Measurements from ENCODE around the gene TUBGCP5. TPM values are rescaled to one million over a fixed set of nuclear protein-coding genes. Genes with fewer than 3 reads are reported as not detected.

The TUBGCP5 gene
- total RNA-seq, 1 donor from 2014 or later, result 12.9 TPM

GRCh38 chr15:22966321-22967083 is 72.9 kb downstream of the TUBGCP5 start:
- no peak for DNase-seq (ENCODE audit: low read depth)
- H3K36me3 ChIP-seq (ENCODE audit: control insufficient read depth, insufficient read depth, low read length), result peaks cover 3% of the 10 kb centered on the region
- no peaks in the 10 kb centered on the region for H3K27me3 ChIP-seq (ENCODE audit: control insufficient read depth, insufficient read depth, low read length)
- no peak for TF ChIP-seq CTCF (IDR thresholded peaks at IDR 0.05; ENCODE audit: insufficient read depth, low read length, severe bottlenecking)
- FAIRE-seq, result no peak
- no peak overlapping the region for H3K4me3 ChIP-seq (ENCODE audit: low read depth, low read length)

GRCh38 chr15:22963641-22964040 is 75.7 kb downstream of the TUBGCP5 start:
- no peak for TF ChIP-seq CTCF (IDR thresholded peaks at IDR 0.05; ENCODE audit: insufficient read depth, low read length, severe bottlenecking)
- H3K36me3 ChIP-seq (ENCODE audit: control insufficient read depth, insufficient read depth, low read length), result peaks cover 3% of the 10 kb centered on the region
- no peaks in the 10 kb centered on the region for H3K27me3 ChIP-seq (ENCODE audit: control insufficient read depth, insufficient read depth, low read length)
- FAIRE-seq, result no peak
- DNase-seq (ENCODE audit: low read depth), result no peak
- no peak overlapping the region for H3K4me3 ChIP-seq (ENCODE audit: low read depth, low read length)

- DNase-seq (ENCODE audit: low read depth) (no peak), FAIRE-seq (no peak)
- Histone ChIP-seq H3K27me3 (ENCODE audit: control insufficient read depth, insufficient read depth, low read length) (no peaks in the 10 kb centered on the region), H3K36me3 (ENCODE audit: control insufficient read depth, insufficient read depth, low read length) (peaks cover 3% of the 10 kb centered on the region), H3K4me3 (ENCODE audit: low read depth, low read length) (no peak overlapping the region)
- no peak for TF ChIP-seq CTCF (IDR thresholded peaks at IDR 0.05; ENCODE audit: insufficient read depth, low read length, severe bottlenecking)
Observed at GRCh38 chr15:22962611-22963010, 76.8 kb downstream of the TUBGCP5 start.

- peaks cover 3% of the 10 kb centered on the region for H3K36me3 ChIP-seq (ENCODE audit: control insufficient read depth, insufficient read depth, low read length)
- H3K27me3 ChIP-seq (ENCODE audit: control insufficient read depth, insufficient read depth, low read length), result no peaks in the 10 kb centered on the region
- FAIRE-seq (no peak), DNase-seq (ENCODE audit: low read depth) (no peak)
- no peak overlapping the region for H3K4me3 ChIP-seq (ENCODE audit: low read depth, low read length)
- TF ChIP-seq CTCF (IDR thresholded peaks at IDR 0.05; ENCODE audit: insufficient read depth, low read length, severe bottlenecking), result no peak
Observed at GRCh38 chr15:22961762-22962161, 77.6 kb downstream of the TUBGCP5 start.

- H3K4me3 ChIP-seq (ENCODE audit: low read depth, low read length), result no peak overlapping the region
- no peaks in the 10 kb centered on the region for H3K36me3 ChIP-seq (ENCODE audit: control insufficient read depth, insufficient read depth, low read length)
- DNase-seq (ENCODE audit: low read depth) (no peak), FAIRE-seq (no peak)
- TF ChIP-seq CTCF (IDR thresholded peaks at IDR 0.05; ENCODE audit: insufficient read depth, low read length, severe bottlenecking), result no peak
- no peaks in the 10 kb centered on the region for H3K27me3 ChIP-seq (ENCODE audit: control insufficient read depth, insufficient read depth, low read length)
Observed at GRCh38 chr15:22960556-22960955, 78.8 kb downstream of the TUBGCP5 start.

GRCh38 chr15:22960126-22960525 is 79.2 kb downstream of the TUBGCP5 start:
- FAIRE-seq (no peak), DNase-seq (ENCODE audit: low read depth) (no peak)
- no peaks in the 10 kb centered on the region for H3K27me3 ChIP-seq (ENCODE audit: control insufficient read depth, insufficient read depth, low read length)

More at GRCh38 chr15:22960126-22960525, 79.2 kb downstream of the TUBGCP5 start:
- Histone ChIP-seq H3K4me3 (ENCODE audit: low read depth, low read length) (no peak overlapping the region), H3K36me3 (ENCODE audit: control insufficient read depth, insufficient read depth, low read length) (no peaks in the 10 kb centered on the region)
- no peak for TF ChIP-seq CTCF (IDR thresholded peaks at IDR 0.05; ENCODE audit: insufficient read depth, low read length, severe bottlenecking)
